ENCODE measurements around the gene NTHL1.

GRCh38 chr16:2066139-2066538 is 18.5 kb upstream of the NTHL1 start:
- TF ChIP-seq CTCF (conservative IDR thresholded peaks at IDR 0.05) (no peak), EZH2 (IDR thresholded peaks at IDR 0.05; ENCODE audit: low read depth) (no peak)

Data from PC-9 (cell line).